Mucosa of stomach (tissue), 1 donor: ENCODE results near the gene UQCR10.

Source experiments
- H3K27me3 ChIP-seq: one replicate; pipeline ENCODE4 v1.7.0; 2013; ENCODE audit warnings: mild to moderate bottlenecking, low read length; ENCODE audit not compliant: control insufficient read depth, insufficient read depth
- H3K36me3 ChIP-seq: one replicate; pipeline ENCODE4 v1.7.0; 2013; ENCODE audit warnings: low read length; ENCODE audit not compliant: control insufficient read depth, insufficient read depth
- H3K4me1 ChIP-seq: one replicate; pipeline ENCODE4 v1.7.0; 2013; ENCODE audit warnings: mild to moderate bottlenecking, low read length; ENCODE audit not compliant: control insufficient read depth, insufficient read depth
- H3K4me3 ChIP-seq: one replicate; pipeline ENCODE4 v1.7.0; 2013; ENCODE audit warnings: low read length
- H3K9ac ChIP-seq: one replicate; pipeline ENCODE4 v1.7.0; 2013; ENCODE audit warnings: mild to moderate bottlenecking, low read length, moderate library complexity
- H3K9me3 ChIP-seq: one replicate; pipeline ENCODE4 v1.7.0; 2013; ENCODE audit warnings: mild to moderate bottlenecking, low read length, moderate library complexity; ENCODE audit not compliant: control insufficient read depth
- donor health status: Pancreatic carcinoma.

The UQCR10 gene

DNA sequence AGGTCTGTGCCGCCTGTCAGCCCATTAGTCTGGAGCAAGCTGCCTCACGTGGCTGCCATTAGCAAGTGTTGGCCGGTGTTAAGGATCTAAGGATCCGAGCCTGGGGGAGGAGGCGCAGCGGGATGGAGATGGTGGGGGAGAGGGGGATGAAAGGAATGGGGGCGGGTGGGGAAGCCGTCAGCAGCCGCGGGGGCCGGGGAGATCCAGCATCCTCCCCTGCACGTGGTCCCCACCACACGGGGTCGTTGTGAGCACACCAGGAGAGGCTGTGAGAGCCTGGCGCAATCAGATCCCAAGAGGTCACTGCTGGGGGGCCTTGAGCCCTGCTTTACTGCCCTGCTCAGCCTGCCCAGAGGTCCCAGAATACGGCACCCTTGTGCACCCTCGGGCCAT, 40.0 kb upstream of the UQCR10 start:
- Histone ChIP-seq H3K9ac (no peak overlapping the region), H3K9me3 (no peaks in the 10 kb centered on the region), H3K27me3 (peaks cover 22% of the 10 kb centered on the region), H3K4me3 (no peak overlapping the region), H3K4me1 (no peaks in the 10 kb centered on the region), H3K36me3 (no peaks in the 10 kb centered on the region)

DNA sequence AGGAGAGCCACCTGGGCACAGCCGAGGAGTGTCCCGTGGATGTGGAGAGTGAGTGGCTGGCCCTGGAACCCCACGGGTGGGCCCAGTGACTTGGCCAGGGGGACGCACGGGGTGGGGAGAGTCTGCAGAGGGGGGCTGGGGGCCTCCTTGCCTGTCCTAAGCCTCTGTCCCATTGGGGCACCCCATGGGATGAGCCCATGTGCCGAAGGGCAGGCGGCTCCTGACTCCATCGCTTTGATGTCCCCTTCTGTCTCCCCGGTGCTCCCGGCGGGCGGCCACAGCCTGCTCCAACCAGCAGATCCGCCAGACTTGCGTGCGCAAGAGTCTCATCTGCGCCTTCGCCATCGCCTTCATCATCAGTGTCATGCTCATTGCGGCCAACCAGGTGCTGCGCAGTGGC, 38.0 kb upstream of the UQCR10 start:
- H3K36me3 ChIP-seq: no peaks in the 10 kb centered on the region
- peaks cover 9% of the 10 kb centered on the region for H3K27me3 ChIP-seq
- no peak overlapping the region for H3K4me3 ChIP-seq
- H3K9me3 ChIP-seq: no peaks in the 10 kb centered on the region
- no peaks in the 10 kb centered on the region for H3K4me1 ChIP-seq
- no peak overlapping the region for H3K9ac ChIP-seq

DNA sequence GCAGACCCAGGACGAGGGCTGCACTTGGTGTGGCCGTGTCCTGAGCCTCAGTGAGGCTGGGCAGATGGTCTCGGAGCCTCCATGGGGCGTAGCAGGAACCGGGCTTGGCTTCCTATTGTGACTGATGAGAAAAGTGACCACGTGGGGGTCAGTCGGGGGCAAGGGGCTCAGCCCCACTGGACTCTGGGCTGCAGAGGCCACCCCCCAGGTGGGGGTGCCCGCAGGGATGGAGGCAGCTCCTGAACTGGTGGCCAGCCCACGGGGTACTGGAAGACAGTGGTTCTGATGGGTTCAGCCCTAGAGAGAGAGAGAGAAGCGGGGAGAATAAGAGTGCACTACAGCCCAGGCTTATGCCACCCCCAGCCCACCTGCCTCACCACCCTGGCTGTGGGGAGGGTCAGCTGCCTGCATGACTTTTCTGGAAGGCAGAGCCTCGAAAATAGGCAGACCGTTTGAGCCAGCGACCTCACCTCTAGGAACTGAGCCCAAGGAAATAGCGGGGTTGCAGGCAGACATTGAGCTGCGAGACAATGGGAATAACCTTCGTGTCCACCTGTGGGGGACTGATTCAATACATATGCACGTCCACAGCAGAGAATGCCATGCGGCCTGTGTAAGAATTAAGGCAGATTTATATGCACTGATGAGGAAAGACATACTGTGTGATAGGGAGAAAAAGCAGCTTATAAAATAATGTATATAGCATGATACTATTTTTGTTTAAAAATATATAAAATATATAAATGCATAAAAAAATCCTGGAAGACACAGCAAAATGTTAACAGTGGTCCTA, 35.9 kb upstream of the UQCR10 start:
- Histone ChIP-seq H3K4me3 (no peak overlapping the region), H3K9ac (no peak overlapping the region), H3K4me1 (no peaks in the 10 kb centered on the region), H3K9me3 (no peaks in the 10 kb centered on the region), H3K36me3 (no peaks in the 10 kb centered on the region), H3K27me3 (peaks cover 7% of the 10 kb centered on the region)

DNA sequence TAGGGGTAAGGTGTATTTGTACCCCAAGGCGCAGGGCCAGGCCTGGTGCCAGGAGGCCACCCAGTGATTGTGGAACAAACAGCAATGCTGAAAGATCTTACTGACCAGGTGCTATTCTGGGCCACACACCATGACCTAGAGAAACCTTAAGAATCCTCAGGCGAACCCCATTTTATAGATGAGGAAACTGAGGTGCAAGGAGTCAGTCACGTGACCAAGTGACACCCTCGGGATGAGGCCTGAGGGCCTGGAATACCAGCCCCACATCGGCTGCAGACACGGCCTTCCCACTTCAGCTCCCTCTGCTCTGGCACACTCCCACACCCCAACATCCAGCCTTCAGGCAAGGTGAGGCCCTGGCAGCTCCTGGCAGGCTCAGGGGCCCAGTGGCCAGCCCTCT, 34.3 kb upstream of the UQCR10 start:
- Histone ChIP-seq H3K27me3 (no peaks in the 10 kb centered on the region), H3K4me1 (no peaks in the 10 kb centered on the region), H3K9ac (no peak overlapping the region), H3K9me3 (no peaks in the 10 kb centered on the region), H3K36me3 (no peaks in the 10 kb centered on the region), H3K4me3 (no peak overlapping the region)

GRCh38 chr22:29733362-29734201, 33.6 kb upstream of the UQCR10 start:
- H3K36me3 ChIP-seq: no peaks in the 10 kb centered on the region
- no peaks in the 10 kb centered on the region for H3K4me1 ChIP-seq
- no peaks in the 10 kb centered on the region for H3K9me3 ChIP-seq
- H3K4me3 ChIP-seq: no peak overlapping the region
- H3K9ac ChIP-seq: no peak overlapping the region
- no peaks in the 10 kb centered on the region for H3K27me3 ChIP-seq

DNA sequence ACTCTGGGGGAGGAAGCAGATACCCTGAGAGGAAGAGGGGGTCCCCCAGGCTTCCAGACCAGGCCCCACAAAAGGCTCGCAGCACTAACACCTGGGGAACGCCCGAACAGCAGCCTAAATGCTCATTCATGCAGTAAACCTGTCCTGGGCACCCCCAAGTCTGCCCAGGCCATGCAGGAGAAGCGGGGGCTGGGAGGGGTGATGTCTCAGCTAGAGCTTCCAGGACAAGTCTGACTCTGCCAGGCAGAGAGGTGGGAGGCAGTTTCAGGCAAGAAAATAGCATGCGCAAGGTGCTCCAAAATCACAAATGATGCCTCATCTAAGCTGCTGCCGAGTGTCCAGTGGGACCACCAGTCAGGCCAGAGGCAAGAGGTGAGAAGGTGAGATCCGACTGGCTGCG, 32.8 kb upstream of the UQCR10 start:
- no peak overlapping the region for H3K4me3 ChIP-seq
- no peaks in the 10 kb centered on the region for H3K9me3 ChIP-seq
- no peaks in the 10 kb centered on the region for H3K27me3 ChIP-seq
- no peaks in the 10 kb centered on the region for H3K4me1 ChIP-seq
- no peaks in the 10 kb centered on the region for H3K36me3 ChIP-seq
- no peak overlapping the region for H3K9ac ChIP-seq

- H3K9me3 ChIP-seq: no peaks in the 10 kb centered on the region
- no peak overlapping the region for H3K4me3 ChIP-seq
- no peaks in the 10 kb centered on the region for H3K27me3 ChIP-seq
- H3K4me1 ChIP-seq: no peaks in the 10 kb centered on the region
- no peak overlapping the region for H3K9ac ChIP-seq
- H3K36me3 ChIP-seq: no peaks in the 10 kb centered on the region
These were observed 32.3 kb upstream of the UQCR10 start for GRCh38 chr22:29734838-29735237.

GRCh38 chr22:29735416-29735815, 31.8 kb upstream of the UQCR10 start:
- no peak overlapping the region for H3K9ac ChIP-seq
- H3K36me3 ChIP-seq: no peaks in the 10 kb centered on the region
- H3K9me3 ChIP-seq: no peaks in the 10 kb centered on the region
- H3K4me1 ChIP-seq: no peaks in the 10 kb centered on the region
- no peak overlapping the region for H3K4me3 ChIP-seq
- no peaks in the 10 kb centered on the region for H3K27me3 ChIP-seq

DNA sequence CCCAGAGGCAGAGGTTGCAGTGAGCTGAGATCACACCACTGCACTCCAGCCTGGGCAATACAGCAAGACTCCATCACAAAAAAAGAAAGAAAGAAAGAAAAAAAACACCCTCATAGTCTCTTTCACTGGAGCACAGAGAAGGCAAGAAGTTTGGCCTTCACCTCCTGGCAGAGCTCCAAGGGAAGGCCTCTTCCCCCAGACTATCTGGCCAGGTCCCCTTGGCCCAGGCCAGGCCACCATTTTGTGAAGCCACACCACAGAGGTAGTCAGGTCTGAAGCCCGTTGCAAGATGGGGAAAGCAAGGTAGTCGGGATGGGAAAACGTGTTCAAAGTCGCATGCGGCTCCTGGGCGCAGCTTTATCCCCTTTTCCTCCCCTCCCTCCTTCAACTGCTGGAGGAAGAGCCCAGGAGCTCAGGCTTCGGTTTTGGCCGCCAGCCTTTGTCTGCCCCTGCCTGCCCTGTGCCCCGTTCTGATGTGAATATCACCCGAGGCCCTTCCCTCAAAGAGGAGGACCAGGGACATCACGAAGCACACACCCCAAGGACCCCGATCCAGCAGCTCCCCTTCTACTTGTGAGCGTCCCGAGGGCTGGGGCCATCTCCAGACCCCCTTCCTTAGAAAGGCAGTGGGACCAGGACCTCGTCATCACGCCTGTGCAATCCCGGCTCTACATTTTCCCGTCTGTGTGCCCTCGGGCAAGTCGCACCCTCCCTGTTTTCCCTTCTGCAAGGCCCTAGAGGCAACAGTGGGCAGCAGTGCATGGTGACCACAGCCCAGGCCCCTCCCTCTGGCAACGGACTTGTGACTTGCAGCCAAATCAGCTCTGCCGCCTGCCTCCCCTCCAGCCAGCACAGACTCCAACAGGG, 29.7 kb upstream of the UQCR10 start:
- H3K4me3 ChIP-seq: no peak overlapping the region
- no peaks in the 10 kb centered on the region for H3K4me1 ChIP-seq
- H3K36me3 ChIP-seq: no peaks in the 10 kb centered on the region
- no peaks in the 10 kb centered on the region for H3K9me3 ChIP-seq
- H3K9ac ChIP-seq: no peak overlapping the region
- H3K27me3 ChIP-seq: no peaks in the 10 kb centered on the region

DNA sequence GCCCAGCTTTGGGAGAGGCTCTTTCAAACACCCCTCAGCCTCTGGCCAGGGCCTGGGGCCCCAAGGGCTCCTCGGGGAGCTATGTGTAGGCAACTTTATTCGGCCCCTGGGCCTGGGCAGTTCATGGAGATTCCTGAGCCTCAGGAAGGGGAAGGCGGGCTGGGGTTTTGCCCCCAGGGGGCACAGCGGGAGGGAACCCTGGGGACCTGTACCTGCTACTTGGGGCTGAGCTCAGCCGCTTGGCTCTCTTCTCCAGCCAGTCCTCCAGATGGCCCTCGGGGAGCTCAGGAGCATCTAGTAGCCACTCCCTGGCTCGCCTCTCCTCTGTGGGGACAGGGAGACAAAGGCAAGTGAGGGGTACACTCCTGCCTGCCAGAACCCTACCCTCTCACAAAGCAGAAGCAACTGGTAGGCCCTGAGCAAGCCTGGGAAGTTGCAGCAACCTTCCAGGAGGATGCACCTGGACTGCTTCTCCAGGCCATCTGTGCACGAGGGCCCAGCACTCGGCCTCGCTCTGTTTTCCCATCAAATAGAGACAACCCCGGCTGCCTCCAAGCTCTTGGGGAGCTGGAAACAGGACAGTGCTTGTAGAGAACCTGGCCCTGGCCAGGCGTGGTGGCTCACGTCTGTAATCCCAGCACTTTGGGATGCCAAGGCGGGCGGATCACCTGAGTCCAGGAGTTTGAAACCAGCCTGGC, 28.9 kb upstream of the UQCR10 start:
- H3K4me3 ChIP-seq: no peak overlapping the region
- H3K9me3 ChIP-seq: no peaks in the 10 kb centered on the region
- no peaks in the 10 kb centered on the region for H3K4me1 ChIP-seq
- no peaks in the 10 kb centered on the region for H3K27me3 ChIP-seq
- H3K9ac ChIP-seq: no peak overlapping the region
- H3K36me3 ChIP-seq: no peaks in the 10 kb centered on the region

DNA sequence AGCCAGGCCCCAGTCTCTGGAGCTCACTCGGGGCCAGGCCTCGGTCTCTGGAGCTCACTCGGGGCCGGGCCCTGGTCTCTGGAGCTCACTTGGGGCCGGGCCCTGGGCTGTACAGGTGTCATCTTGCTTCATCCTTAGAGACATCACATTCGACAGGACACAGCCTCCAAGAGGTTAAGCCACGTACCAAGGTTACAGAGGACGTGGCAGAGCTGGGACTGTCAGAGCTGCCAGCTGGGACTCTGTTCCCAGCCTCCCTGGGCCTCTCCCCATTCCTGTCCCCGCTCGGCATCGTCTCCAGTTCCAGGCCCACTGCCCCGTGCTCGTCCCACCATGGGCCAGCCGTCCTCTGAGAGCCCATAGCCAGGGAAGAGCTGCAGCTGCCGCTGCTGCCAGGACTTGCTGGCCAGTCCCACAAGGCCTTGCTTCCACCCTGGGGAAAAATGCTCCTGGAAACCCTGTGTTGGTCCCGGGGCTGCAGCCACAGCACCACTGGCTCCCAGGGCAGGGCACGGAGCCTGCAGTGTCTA, 27.8 kb upstream of the UQCR10 start:
- Histone ChIP-seq H3K36me3 (no peaks in the 10 kb centered on the region), H3K27me3 (no peaks in the 10 kb centered on the region), H3K4me1 (no peaks in the 10 kb centered on the region), H3K9ac (no peak overlapping the region), H3K4me3 (no peak overlapping the region), H3K9me3 (no peaks in the 10 kb centered on the region)
